SKM-1 treated with dmso at 0.1 percent for 144 hours (cell line): ENCODE results near the gene SCUBE2.

Source experiments
- DNase-seq: peaks from one replicate; lab custom pipeline; 2025; ENCODE audit not compliant: unreplicated experiment; lab: John Stamatoyannopoulos, UW

The SCUBE2 gene

GRCh38 chr11:9047964-9048523 is 43.4 kb downstream of the SCUBE2 start:
- DNase-seq, result no peak

GRCh38 chr11:9046481-9046880 is 44.9 kb downstream of the SCUBE2 start:
- DNase-seq, result no peak

- DNase-seq, result no peak
Observed at GRCh38 chr11:9042488-9042887, 48.9 kb downstream of the SCUBE2 start.

- DNase-seq, result no peak
Observed at GRCh38 chr11:9041747-9042146, 49.7 kb downstream of the SCUBE2 start.

GRCh38 chr11:9040410-9040809 is 51.0 kb downstream of the SCUBE2 start:
- no peak for DNase-seq

GRCh38 chr11:9039863-9040262 is 51.5 kb downstream of the SCUBE2 start:
- no peak for DNase-seq

- no peak for DNase-seq
Observed at GRCh38 chr11:9039198-9039597, 52.2 kb downstream of the SCUBE2 start.

- DNase-seq, result peak; percentile 15
Observed at GRCh38 chr11:9038541-9038940, 52.9 kb downstream of the SCUBE2 start.

- no peak for DNase-seq
Observed at GRCh38 chr11:9037963-9038362, 53.4 kb downstream of the SCUBE2 start.

GRCh38 chr11:9037046-9037780 is 54.2 kb downstream of the SCUBE2 start:
- no peak for DNase-seq

- DNase-seq, result no peak
Observed at GRCh38 chr11:9030601-9031000, 60.8 kb downstream of the SCUBE2 start.

- no peak for DNase-seq
Observed at GRCh38 chr11:9029422-9029821, 62.0 kb downstream of the SCUBE2 start.

- no peak for DNase-seq
Observed at GRCh38 chr11:9028581-9028980, 62.8 kb downstream of the SCUBE2 start.

- DNase-seq, result no peak
Observed at GRCh38 chr11:9025101-9025850, 66.1 kb downstream of the SCUBE2 start.

GRCh38 chr11:9022961-9023680 is 68.3 kb downstream of the SCUBE2 start:
- no peak for DNase-seq

GRCh38 chr11:9020916-9021315 is 70.5 kb downstream of the SCUBE2 start:
- DNase-seq, result no peak

GRCh38 chr11:9019861-9020260 is 71.5 kb downstream of the SCUBE2 start:
- DNase-seq, result no peak

GRCh38 chr11:9017773-9018172 is 73.6 kb downstream of the SCUBE2 start:
- peak; percentile 84 for DNase-seq

- DNase-seq, result no peak
Observed at GRCh38 chr11:9016916-9017642, 74.3 kb downstream of the SCUBE2 start.

GRCh38 chr11:9015677-9016076 is 75.7 kb downstream of the SCUBE2 start:
- peak; percentile 76 for DNase-seq

GRCh38 chr11:9014826-9015225 is 76.6 kb downstream of the SCUBE2 start:
- DNase-seq, result no peak
